Measurements from ENCODE around the gene MYH6.
"Not testable (repeated sequence)": the region's sequence is repeated elsewhere in the genome, so short reads cannot be mapped to it uniquely, and the experiment has no call there.

The MYH6 gene

DNA sequence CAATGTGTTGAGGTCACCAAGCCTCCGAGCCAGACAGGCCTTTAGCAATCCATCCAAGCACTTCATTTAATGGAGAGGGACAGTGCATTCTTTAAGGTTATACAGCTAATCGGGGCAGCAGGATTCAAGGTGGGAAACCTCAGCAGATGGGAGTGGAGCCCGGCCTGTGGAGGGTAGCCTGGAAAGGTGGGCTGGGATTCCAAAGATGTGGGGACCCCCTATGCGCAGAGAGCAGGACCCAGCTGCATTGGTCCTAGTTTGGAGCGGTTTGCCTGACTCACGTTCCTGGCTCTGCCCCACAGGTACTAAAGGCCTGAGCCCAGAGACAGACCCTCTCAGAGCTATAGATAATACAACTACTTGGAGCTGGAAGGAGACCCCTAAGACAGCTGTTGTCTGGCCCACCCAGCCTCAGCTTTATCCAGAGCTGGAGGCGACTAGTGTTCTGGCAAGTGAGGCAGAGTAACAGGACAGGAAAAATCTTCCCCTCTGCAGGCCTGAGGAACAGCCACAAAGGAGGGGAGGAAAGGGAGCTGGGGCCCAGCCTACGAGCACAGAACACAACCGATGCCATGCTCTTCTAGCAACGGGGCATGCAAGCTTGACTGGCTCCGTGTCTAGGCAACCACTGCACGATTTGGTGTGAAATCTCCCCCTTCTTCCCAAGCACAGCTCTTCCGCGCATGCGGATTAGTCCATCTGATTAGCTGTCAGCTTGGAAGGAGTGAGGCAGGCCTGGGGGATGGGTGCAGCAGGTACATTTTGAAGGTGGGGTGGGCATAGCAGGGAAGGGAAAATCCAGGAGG lies 28.5 kb upstream of the MYH6 start:
- DNase-seq (ENCODE audit: low read depth, low spot score) = peak; percentile 20

DNA sequence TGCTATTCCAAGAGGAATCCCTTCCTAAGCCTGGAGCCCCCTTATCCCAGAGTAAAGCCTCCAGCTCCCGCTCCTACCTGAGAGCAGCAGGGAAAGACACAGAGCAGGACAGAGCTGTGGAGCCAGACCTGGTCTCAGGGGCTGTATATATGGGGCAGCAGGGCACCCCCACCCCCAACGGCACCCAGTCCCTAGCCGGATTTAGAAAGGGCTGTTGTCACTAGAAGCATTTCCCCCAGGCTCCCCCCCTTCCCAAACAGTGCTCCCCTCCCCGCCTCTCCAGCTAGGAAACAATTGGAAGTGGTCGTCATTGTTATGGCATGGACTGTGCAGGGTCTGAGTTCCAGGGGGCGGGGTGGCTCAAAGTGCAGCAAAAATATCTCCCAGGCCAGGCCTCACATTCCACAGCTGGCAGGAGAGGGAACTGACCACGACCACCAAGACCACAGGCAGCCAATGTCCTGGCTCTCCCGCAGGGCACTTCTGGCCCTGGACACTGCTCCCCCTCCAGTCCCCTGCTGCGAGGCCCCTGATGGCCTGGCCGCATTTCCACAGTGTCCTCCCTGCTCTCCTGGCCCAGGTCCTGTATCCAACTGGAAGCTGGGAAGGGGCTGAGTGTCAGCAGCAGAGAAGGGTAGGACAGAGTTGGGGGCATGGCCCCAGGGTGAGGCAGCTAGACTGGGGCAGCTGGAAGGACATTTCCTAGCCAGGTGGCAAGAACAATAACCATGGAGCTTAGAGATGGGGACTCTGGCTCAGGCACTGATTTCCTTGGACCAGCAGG lies 27.7 kb upstream of the MYH6 start, which contains the start of gene MYH7:
MYH7 (minus strand) TSS at position 118 of the 784 bp plus-strand sequence. CDS start 1,928 bp downstream, outside the sequence.
- DNase-seq (ENCODE audit: low read depth, low spot score) = peak; percentile 44

DNA sequence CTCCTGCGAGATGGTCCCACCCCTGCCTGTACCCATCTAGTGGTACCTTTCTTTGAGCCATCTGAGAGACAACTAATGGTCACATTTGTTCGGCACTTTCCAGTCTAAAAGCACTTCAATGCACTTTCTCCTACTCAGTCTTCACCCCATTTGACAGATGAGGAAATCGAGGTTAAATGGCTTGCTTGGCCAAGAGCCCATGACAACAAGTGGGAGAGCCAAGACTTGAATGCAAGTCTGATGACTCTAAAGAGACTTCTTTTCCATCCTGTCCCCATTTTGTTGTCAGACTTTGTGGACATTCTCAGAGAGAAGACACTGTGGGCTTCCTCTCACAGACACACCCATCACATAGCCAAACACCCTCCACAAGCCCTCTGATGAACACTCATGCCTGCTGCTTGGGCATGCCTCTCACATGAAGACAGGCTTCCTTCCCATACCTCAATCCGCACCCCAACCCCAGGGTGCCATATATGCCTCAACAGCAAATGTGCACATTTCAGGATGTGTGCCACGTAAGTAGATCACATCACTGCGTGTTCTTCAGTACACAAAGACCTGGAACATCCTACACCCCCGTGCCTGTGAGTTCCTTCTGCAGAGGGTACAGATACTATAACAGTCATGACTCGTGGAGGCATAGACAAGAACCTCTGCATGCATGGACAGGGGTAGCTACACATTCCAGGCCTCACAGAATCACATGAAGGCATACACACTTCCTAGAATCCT lies 26.6 kb upstream of the MYH6 start:
- no peak for DNase-seq (ENCODE audit: low read depth, low spot score)

- DNase-seq (ENCODE audit: low read depth, low spot score) = no peak
Observed at GRCh38 chr14:23433457-23433856, 25.4 kb upstream of the MYH6 start.

GRCh38 chr14:23432946-23433345 lies 24.9 kb upstream of the MYH6 start:
- no peak for DNase-seq (ENCODE audit: low read depth, low spot score)

- no peak for DNase-seq (ENCODE audit: low read depth, low spot score)
Observed at GRCh38 chr14:23432102-23432925, 24.2 kb upstream of the MYH6 start.

- no peak for DNase-seq (ENCODE audit: low read depth, low spot score)
Observed at GRCh38 chr14:23431486-23431885, 23.4 kb upstream of the MYH6 start.

GRCh38 chr14:23430723-23431085 lies 22.6 kb upstream of the MYH6 start:
- no peak for DNase-seq (ENCODE audit: low read depth, low spot score)

DNA sequence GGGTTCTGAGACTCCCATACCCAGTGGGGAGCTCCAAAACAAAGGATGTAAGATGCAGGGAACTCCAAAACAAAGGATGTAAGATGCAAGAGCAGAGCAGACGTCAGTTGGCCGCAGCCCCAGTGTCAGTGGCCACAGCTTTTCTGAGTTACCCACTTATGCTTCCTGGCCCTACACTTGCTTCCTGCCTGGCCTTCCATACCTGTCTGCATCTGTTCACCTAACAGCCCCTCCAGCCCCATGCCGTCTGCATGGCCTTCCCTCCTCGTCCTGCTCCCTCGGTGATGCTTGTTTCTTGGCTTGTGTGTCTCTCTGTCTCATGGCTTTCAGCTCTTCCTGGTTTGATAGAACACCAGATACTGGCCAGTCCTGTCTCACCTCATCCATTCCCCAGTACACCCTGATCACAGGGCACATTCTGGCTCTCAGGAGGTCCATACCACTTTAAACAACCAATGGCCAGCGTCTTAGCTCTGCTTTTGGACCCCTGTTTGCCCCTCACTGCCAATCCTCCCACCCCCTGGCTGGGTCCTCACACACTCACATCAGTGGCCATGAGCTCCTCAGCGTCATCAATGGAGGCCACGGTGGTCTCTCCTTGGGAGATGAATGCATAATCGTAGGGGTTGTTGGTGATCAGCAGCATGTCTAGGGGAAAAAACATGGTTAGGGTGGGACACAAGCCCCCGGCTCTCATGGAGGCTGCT lies 22.1 kb upstream of the MYH6 start:
- no peak for DNase-seq (ENCODE audit: low read depth, low spot score)

- DNase-seq (ENCODE audit: low read depth, low spot score) = no peak
Observed at GRCh38 chr14:23428686-23429495, 20.8 kb upstream of the MYH6 start.

- DNase-seq (ENCODE audit: low read depth, low spot score) = not testable (repeated sequence)
Observed at GRCh38 chr14:23425798-23426197, 17.7 kb upstream of the MYH6 start.

GRCh38 chr14:23425169-23425568 lies 17.1 kb upstream of the MYH6 start:
- no peak for DNase-seq (ENCODE audit: low read depth, low spot score)

- no peak for DNase-seq (ENCODE audit: low read depth, low spot score)
Observed at GRCh38 chr14:23423657-23424056, 15.6 kb upstream of the MYH6 start.

- DNase-seq (ENCODE audit: low read depth, low spot score) = no peak
Observed at GRCh38 chr14:23421594-23421993, 13.5 kb upstream of the MYH6 start.

- DNase-seq (ENCODE audit: low read depth, low spot score) = not testable (repeated sequence)
Observed at GRCh38 chr14:23419646-23420045, 11.6 kb upstream of the MYH6 start.

DNA sequence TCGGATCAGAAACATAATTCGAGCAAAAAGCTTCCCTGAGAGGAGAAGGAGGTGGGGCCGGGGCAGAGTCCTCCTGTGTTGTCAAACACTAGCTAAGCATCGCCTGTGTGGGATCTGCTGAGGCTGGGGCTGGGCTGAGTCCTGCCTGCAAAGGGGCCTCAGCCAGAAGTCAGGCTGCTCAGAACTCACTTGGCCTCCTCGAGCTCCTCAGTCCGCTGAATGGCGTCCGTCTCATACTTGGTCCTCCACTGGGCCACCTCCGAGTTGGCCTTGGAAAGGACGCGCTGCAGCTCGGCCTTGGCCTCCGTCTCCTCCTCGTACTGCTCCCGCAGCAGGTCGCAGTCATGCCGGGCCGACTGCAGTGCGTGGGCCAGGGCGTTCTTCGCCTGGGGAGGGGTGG lies 9.9 kb upstream of the MYH6 start:
- no peak for DNase-seq (ENCODE audit: low read depth, low spot score)

DNA sequence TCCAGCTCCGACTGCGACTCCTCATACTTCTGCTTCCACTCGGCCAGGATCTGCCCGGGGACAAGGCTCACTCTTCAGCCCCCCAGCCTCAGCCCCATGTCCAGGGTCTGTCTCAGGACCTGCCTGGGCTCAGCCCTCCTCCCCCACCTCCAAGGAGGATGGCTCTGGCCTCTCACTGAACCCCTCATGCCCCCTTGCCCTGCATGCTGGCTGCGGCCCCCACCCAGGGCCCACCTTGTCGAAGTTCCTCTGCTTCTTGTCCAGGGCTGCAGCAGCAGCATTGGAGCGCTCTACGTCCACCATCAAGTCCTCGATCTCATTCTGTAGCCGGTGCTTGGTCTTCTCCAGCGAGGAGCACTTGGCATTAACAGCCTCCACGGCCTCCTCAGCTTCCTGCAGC lies 9.2 kb upstream of the MYH6 start:
- DNase-seq (ENCODE audit: low read depth, low spot score) = not testable (repeated sequence)

DNA sequence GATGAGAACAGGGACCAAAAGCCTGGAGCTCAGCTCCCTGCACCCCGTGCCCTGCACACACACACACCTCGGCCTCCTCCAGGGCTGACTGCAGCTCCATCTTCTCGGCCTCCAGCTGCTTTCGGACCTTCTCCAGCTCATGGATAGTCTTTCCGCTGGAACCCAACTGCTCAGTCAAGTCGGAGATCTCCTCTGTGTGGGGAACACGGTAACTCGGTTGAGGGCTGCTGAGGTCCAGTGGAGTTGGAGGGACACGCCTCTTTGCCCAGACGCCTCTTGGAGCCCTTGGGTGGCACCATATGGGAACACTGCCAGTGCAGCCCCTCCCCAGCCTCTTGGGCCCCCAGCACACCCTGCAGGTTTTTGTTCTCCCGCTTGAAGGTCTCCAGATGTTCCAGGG lies 8.7 kb upstream of the MYH6 start:
- DNase-seq (ENCODE audit: low read depth, low spot score) = no peak

DNA sequence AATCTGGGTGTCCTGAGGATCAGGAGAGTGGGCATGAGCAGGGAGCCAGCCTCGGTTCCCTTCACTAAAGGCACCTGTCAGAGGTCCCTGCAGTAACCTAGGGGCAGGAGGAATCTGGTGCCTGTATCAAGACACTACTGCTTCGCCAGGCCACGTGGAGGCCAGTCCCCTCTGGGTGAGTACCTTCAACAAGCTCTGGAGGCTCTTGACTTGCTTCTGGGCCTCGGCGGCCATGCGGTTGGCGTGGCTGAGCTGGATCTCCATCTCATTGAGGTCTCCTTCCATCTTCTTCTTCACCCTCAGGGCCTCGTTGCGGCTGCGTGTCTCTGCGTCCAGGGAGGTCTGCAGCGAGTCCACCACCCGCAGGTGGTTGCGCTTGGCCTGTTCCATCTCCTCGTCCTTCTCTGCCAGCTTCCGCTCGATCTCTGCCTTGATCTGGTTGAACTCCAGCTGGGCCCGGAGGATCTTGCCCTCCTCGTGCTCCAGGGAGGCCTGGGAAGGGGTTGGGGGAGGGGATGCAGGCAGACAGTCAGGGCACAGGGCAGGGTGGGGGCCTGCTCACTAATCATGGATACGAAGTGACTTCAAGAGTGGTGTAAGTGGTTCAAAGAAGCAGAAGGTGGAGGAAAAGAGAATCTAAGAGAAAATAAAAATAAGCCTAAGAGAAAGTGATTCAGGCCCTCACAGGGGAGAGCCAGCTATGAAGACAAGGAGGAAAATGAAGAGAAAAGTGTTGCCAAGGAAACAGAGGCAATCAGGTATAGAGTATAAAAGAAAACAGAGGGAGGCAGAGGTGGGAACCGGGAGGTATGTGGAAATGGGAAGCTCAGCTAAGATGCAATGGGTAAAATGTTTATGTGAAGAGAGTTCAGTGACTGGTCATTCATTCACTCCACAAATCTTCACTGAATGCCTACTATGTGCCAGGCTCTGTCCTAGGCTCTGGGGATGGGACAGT lies 8.0 kb upstream of the MYH6 start:
- no peak for DNase-seq (ENCODE audit: low read depth, low spot score)
